Loucy (cell line): ENCODE data around the gene GHRL.

Source experiments
- H2AFZ ChIP-seq: fragments of 200-600 bp; sonication (generic); 2 replicates; pipeline ENCODE4 v1.6.0; 2016; ENCODE audit warnings: antibody characterized with exemption, mild to moderate bottlenecking, low read length, moderate library complexity
- H3F3A ChIP-seq: fragments of 200-600 bp; 2 replicates; pipeline ENCODE4 v1.6.0; 2016; ENCODE audit warnings: antibody characterized with exemption, low read depth, mild to moderate bottlenecking
- H3K27me3 ChIP-seq: fragments of 200-600 bp; sonication (generic); 2 replicates; pipeline ENCODE4 v1.6.1; 2014; ENCODE audit warnings: low read length, mild to moderate bottlenecking; ENCODE audit not compliant: insufficient read depth, poor library complexity, severe bottlenecking
- H3K36me3 ChIP-seq: fragments of 200-600 bp; sonication (generic); 2 replicates; pipeline ENCODE4 v1.6.1; 2016; ENCODE audit warnings: low read length; ENCODE audit not compliant: insufficient read depth
- H3K4me1 ChIP-seq: fragments of 200-600 bp; sonication (generic); 2 replicates; pipeline ENCODE4 v1.5.1; 2014; ENCODE audit warnings: low read length, mild to moderate bottlenecking; ENCODE audit not compliant: insufficient read depth, poor library complexity, severe bottlenecking
- H3K4me2 ChIP-seq: fragments of 200-600 bp; sonication (generic); 2 replicates; pipeline ENCODE4 v1.6.0; 2014; ENCODE audit warnings: antibody characterized with exemption, low read length, low read depth, mild to moderate bottlenecking; ENCODE audit not compliant: poor library complexity, severe bottlenecking
- H3K4me3 ChIP-seq: fragments of 200-600 bp; sonication (generic); 2 replicates; pipeline ENCODE4 v1.5.1; 2014; ENCODE audit warnings: low read length, mild to moderate bottlenecking, mixed read lengths; ENCODE audit not compliant: poor library complexity, severe bottlenecking
- H3K79me2 ChIP-seq: fragments of 200-600 bp; sonication (generic); 2 replicates; pipeline ENCODE4 v1.6.1; 2014; ENCODE audit warnings: low read length; ENCODE audit not compliant: insufficient read depth
- H3K9ac ChIP-seq: fragments of 200-600 bp; sonication (generic); 2 replicates; pipeline ENCODE4 v1.6.0; 2014; ENCODE audit warnings: mild to moderate bottlenecking, low read depth, low read length, moderate library complexity; ENCODE audit not compliant: poor library complexity, severe bottlenecking
- H3K9me2 ChIP-seq: fragments of 200-600 bp; sonication (generic); replicated peaks from 2 replicates; pipeline ENCODE4 v1.6.1; 2016; ENCODE audit warnings: low read depth, low read length, mixed read lengths
- H3K9me3 ChIP-seq: fragments of 200-600 bp; sonication (generic); 2 replicates; pipeline ENCODE4 v1.6.1; 2014; ENCODE audit warnings: mild to moderate bottlenecking, antibody characterized with exemption, low read length, low read depth; ENCODE audit not compliant: insufficient read depth
- H4K20me1 ChIP-seq: fragments of 200-600 bp; sonication (generic); 2 replicates; pipeline ENCODE4 v1.6.0; 2014; ENCODE audit warnings: antibody characterized with exemption, low read length, mild to moderate bottlenecking; ENCODE audit not compliant: insufficient read depth, poor library complexity, severe bottlenecking
- EZH2phosphoT487 ChIP-seq: fragments of 200-600 bp; IDR thresholded peaks from 2 replicates; pipeline ENCODE4 v1.6.1; 2018; ENCODE audit warnings: antibody characterized with exemption, mild to moderate bottlenecking, moderate library complexity, borderline replicate concordance
- TF ChIP-seq, protein P1 (sequence below): fragments of 200-600 bp; sonication (generic); conservative IDR thresholded peaks from 2 replicates; pipeline ENCODE4 v1.5.1; 2014; ENCODE audit warnings: mild to moderate bottlenecking, antibody characterized with exemption, low read length

Gene GHRL

GRCh38 chr3:10338164-10338470 is 45.4 kb upstream of the GHRL start:
- H2AFZ ChIP-seq = no peak overlapping the region
- H3K4me3 ChIP-seq = no peak overlapping the region
- no peaks in the 10 kb centered on the region for H3K9me3 ChIP-seq
- H3K9me2 ChIP-seq = no peaks in the 10 kb centered on the region
- no peak for TF ChIP-seq EZH2phosphoT487
- TF ChIP-seq, protein P1, sequence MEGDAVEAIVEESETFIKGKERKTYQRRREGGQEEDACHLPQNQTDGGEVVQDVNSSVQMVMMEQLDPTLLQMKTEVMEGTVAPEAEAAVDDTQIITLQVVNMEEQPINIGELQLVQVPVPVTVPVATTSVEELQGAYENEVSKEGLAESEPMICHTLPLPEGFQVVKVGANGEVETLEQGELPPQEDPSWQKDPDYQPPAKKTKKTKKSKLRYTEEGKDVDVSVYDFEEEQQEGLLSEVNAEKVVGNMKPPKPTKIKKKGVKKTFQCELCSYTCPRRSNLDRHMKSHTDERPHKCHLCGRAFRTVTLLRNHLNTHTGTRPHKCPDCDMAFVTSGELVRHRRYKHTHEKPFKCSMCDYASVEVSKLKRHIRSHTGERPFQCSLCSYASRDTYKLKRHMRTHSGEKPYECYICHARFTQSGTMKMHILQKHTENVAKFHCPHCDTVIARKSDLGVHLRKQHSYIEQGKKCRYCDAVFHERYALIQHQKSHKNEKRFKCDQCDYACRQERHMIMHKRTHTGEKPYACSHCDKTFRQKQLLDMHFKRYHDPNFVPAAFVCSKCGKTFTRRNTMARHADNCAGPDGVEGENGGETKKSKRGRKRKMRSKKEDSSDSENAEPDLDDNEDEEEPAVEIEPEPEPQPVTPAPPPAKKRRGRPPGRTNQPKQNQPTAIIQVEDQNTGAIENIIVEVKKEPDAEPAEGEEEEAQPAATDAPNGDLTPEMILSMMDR = no peak
- H3K27me3 ChIP-seq = no peaks in the 10 kb centered on the region
- H3K36me3 ChIP-seq = no peaks in the 10 kb centered on the region
- H3K4me1 ChIP-seq = peaks cover 15% of the 10 kb centered on the region
- H3K9ac ChIP-seq = no peak overlapping the region
- no peaks in the 10 kb centered on the region for H3K79me2 ChIP-seq
- H3K4me2 ChIP-seq = no peak overlapping the region
- H3F3A ChIP-seq = no peaks in the 10 kb centered on the region
- no peaks in the 10 kb centered on the region for H4K20me1 ChIP-seq

DNA sequence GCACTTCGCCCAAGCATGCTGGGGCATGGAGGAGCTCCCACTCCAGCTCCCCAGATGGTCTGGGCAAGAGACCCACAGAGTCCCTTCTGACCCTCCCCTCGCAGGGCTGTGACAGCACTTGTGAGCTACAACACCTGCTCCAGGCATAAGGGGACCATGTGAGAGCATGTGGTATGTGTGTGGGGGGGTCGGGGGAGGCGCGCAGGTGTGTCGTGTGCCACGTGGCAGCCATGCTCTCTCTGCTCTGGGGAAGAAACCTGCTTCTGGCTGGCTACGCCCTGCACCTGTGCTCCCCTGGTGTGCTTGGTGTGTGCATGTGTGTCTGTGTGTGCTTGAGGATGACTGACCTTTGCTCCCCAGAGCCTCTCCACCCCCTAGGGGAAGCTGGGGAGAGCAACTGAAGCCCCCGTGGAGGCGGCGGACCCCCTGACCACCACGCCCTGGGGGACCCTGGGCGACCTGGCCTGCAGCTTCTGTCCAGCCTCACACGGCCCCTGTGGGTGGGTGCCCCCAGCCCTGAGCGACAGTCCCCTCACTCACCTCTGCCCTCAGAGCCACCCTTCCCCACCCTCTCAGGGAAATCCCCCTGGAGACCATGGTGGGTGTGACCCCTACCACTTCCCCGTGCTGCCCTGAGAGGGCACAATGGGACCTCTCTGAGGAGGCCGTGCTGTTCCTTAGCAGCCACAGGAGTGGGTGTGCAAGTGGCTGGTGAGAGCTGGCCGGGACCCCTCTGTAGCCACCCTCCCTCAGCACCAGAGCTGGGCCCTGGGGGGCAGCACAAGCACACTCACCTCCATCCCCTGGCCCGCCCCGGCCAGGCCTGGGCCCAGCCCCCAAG is 44.8 kb upstream of the GHRL start:
- no peak overlapping the region for H3K4me3 ChIP-seq
- H3K27me3 ChIP-seq = no peaks in the 10 kb centered on the region
- no peaks in the 10 kb centered on the region for H3K79me2 ChIP-seq
- no peaks in the 10 kb centered on the region for H3K36me3 ChIP-seq
- no peaks in the 10 kb centered on the region for H3K9me2 ChIP-seq
- no peak overlapping the region for H2AFZ ChIP-seq
- no peak overlapping the region for H3K4me2 ChIP-seq
- H3F3A ChIP-seq = no peaks in the 10 kb centered on the region
- peaks cover 15% of the 10 kb centered on the region for H3K4me1 ChIP-seq
- no peaks in the 10 kb centered on the region for H3K9me3 ChIP-seq
- no peak overlapping the region for H3K9ac ChIP-seq
- H4K20me1 ChIP-seq = no peaks in the 10 kb centered on the region
- TF ChIP-seq, protein P1 = no peak
- no peak for TF ChIP-seq EZH2phosphoT487

DNA sequence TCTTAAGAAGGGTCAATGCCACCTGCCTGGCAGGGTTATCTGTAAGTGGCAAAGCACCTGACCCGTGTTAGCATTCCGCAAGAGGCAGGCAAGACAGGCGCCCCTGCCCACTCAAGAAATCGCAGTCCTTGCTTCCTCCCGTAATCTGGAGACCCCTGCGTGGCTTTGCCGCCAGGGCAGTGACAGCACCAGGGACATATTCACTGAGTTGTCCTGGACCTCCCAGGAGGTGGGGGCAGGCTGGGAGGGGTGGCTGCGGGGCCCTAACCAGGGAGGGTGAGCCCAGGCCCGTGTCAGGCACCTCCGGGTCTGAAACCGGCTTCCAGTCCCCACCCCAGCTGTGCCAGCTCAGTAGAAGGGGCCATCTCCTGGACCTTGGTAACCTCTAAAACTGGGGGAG is 44.0 kb upstream of the GHRL start:
- Histone ChIP-seq H3K9me3 (no peaks in the 10 kb centered on the region), H3K27me3 (no peaks in the 10 kb centered on the region), H4K20me1 (no peaks in the 10 kb centered on the region), H2AFZ (no peak overlapping the region), H3K9me2 (no peaks in the 10 kb centered on the region), H3K4me1 (peaks cover 15% of the 10 kb centered on the region), H3F3A (no peaks in the 10 kb centered on the region), H3K9ac (no peak overlapping the region), H3K4me2 (no peak overlapping the region), H3K79me2 (no peaks in the 10 kb centered on the region), H3K36me3 (no peaks in the 10 kb centered on the region), H3K4me3 (no peak overlapping the region)
- TF ChIP-seq, protein P1 = no peak
- no peak for TF ChIP-seq EZH2phosphoT487
